ENCODE measurements around the gene OPALIN.

OPALIN gene

DNA sequence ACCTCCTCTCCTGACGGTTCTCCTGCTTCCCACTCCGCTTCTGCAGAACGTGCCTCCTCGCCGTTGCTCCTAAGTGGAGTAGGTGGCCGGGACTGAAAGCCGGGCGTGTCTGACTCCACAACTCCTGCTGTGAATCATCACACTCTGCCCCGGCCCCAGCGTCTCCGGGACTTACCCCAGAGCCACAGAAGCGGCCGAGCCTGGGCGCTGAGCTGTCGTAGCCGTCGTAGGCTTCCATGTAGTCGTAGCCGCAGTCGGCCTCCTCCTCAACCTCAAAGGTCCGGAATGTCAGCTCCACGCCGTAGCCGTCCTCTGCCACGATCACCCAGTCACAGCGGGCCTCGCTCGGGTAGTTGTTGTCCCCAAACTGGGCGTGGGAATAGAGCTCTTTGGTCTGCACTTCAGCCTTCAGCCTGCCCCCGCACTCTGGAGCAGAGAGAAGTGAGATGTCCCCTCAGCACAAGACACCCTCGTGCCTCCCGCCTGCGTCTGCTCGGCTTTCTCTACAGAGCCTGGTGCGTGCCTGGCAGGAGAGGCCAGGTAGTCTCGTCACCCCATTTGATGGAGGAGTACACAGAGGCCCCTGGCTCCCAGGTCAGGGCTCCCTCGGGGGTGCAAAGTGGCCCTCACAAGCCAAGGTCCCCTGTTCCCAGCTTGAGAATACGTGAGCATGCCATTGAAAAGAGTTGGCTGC is 11.2 kb upstream of the OPALIN start:
- no peak overlapping the region for H3K27ac ChIP-seq
- H3K9me3 ChIP-seq (ENCODE audit: low read depth, low read length) = no peaks in the 10 kb centered on the region
- H3K4me3 ChIP-seq = no peak overlapping the region
- no peak overlapping the region for H3K9ac ChIP-seq (ENCODE audit: insufficient read length)
- no peaks in the 10 kb centered on the region for H3K36me3 ChIP-seq (ENCODE audit: insufficient read depth, low read length)
- DNase-seq (ENCODE audit: low read depth, low spot score) = no peak
- TF ChIP-seq EZH2 (IDR thresholded peaks at IDR 0.05) (no peak), POLR2AphosphoS5 (IDR thresholded peaks at IDR 0.05; ENCODE audit: borderline replicate concordance, low read depth, low read length) (no peak), FOXP2 (optimal IDR thresholded peaks at IDR 0.05; ENCODE audit: control extremely low read depth, extremely low read length, insufficient read depth) (no peak)

- H3K9ac ChIP-seq (ENCODE audit: insufficient read length) = no peak overlapping the region
- TF ChIP-seq EZH2 (IDR thresholded peaks at IDR 0.05) (no peak), FOXP2 (optimal IDR thresholded peaks at IDR 0.05; ENCODE audit: control extremely low read depth, extremely low read length, insufficient read depth) (no peak), POLR2AphosphoS5 (IDR thresholded peaks at IDR 0.05; ENCODE audit: borderline replicate concordance, low read depth, low read length) (no peak)
- no peaks in the 10 kb centered on the region for H3K9me3 ChIP-seq (ENCODE audit: low read depth, low read length)
- H3K36me3 ChIP-seq (ENCODE audit: insufficient read depth, low read length) = no peaks in the 10 kb centered on the region
- H3K27ac ChIP-seq = no peak overlapping the region
- no peak overlapping the region for H3K4me3 ChIP-seq
- no peak for DNase-seq (ENCODE audit: low read depth, low spot score)
Observed at GRCh38 chr10:96368971-96369370, 10.2 kb upstream of the OPALIN start.

DNA sequence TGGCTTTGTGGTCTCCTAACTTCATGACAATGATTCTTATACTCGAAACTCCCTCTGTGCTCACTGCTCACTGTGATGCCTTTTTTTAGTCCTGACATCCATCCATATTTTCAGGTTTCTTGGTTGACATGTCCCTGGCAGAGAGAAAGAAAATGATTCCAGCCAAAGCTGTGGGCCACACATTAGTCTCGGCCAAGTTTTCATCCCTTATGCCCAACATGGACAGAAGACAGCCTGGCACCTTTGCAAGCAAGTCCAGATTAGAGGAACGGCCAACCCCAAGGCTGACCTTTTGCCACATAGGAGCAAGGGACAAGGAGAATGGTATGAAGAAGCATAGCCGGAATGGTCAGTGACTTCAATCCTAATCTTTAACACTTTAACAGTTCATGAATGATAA is 8.7 kb upstream of the OPALIN start:
- H3K36me3 ChIP-seq (ENCODE audit: insufficient read depth, low read length) = no peaks in the 10 kb centered on the region
- H3K9ac ChIP-seq (ENCODE audit: insufficient read length) = no peak overlapping the region
- H3K4me3 ChIP-seq = no peak overlapping the region
- H3K27ac ChIP-seq = no peak overlapping the region
- no peak for DNase-seq (ENCODE audit: low read depth, low spot score)
- TF ChIP-seq POLR2AphosphoS5 (IDR thresholded peaks at IDR 0.05; ENCODE audit: borderline replicate concordance, low read depth, low read length) (no peak), FOXP2 (optimal IDR thresholded peaks at IDR 0.05; ENCODE audit: control extremely low read depth, extremely low read length, insufficient read depth) (no peak), EZH2 (IDR thresholded peaks at IDR 0.05) (no peak)
- no peaks in the 10 kb centered on the region for H3K9me3 ChIP-seq (ENCODE audit: low read depth, low read length)

GRCh38 chr10:96366508-96366907 is 7.7 kb upstream of the OPALIN start:
- no peak for DNase-seq (ENCODE audit: low read depth, low spot score)

DNA sequence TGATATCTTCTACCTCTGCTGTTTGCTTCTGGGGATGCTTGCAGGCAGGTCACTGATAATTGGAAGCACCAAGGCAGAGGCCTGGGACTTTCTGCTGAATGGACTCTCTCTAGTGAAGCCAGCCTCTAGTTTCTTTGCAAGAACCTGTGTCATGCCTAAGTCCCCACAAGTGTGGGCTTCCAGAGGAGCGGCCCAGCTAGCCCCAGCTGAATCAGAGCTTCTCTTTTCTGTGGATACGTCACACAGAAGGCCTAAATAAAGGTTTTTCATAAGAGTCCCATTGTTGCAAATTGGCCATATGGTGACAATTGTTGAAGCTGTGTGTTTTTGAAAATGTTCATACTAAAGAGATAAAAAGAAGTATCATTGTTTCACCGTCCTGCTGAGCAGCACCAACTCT is 6.8 kb upstream of the OPALIN start:
- no peak for DNase-seq (ENCODE audit: low read depth, low spot score)
- TF ChIP-seq FOXP2 (optimal IDR thresholded peaks at IDR 0.05; ENCODE audit: control extremely low read depth, extremely low read length, insufficient read depth) (no peak), EZH2 (IDR thresholded peaks at IDR 0.05) (no peak), POLR2AphosphoS5 (IDR thresholded peaks at IDR 0.05; ENCODE audit: borderline replicate concordance, low read depth, low read length) (no peak)
- Histone ChIP-seq H3K9me3 (ENCODE audit: low read depth, low read length) (no peaks in the 10 kb centered on the region), H3K9ac (ENCODE audit: insufficient read length) (no peak overlapping the region), H3K36me3 (ENCODE audit: insufficient read depth, low read length) (no peaks in the 10 kb centered on the region), H3K4me3 (no peak overlapping the region), H3K27ac (no peak overlapping the region)

More at GRCh38 chr10:96366508-96366907, 7.7 kb upstream of the OPALIN start:
- H3K36me3 ChIP-seq (ENCODE audit: insufficient read depth, low read length) = no peaks in the 10 kb centered on the region
- H3K9me3 ChIP-seq (ENCODE audit: low read depth, low read length) = no peaks in the 10 kb centered on the region
- no peak overlapping the region for H3K4me3 ChIP-seq
- no peak overlapping the region for H3K27ac ChIP-seq
- H3K9ac ChIP-seq (ENCODE audit: insufficient read length) = no peak overlapping the region
- TF ChIP-seq EZH2 (IDR thresholded peaks at IDR 0.05) = no peak
- TF ChIP-seq POLR2AphosphoS5 (IDR thresholded peaks at IDR 0.05; ENCODE audit: borderline replicate concordance, low read depth, low read length) = no peak
- TF ChIP-seq FOXP2 (optimal IDR thresholded peaks at IDR 0.05; ENCODE audit: control extremely low read depth, extremely low read length, insufficient read depth) = no peak

DNA sequence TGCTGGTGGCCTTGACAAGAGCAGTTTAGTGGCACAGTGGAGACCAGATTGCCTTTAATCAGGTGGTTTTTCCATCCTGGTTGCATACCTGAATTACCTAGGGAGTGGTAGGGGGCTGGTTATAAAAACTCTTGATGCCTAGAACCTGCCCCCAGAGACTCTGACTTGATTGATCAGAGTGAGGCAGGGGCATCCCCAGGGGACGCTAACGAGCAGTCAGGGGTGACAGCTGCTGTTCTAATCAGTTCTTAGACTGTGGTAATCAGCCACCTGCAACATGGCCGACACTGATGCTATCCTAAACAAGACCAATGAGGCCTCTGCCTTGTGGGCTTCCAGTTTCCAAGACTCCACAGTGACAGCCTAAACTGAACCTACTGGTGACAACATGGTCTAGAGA is 2.0 kb upstream of the OPALIN start:
- DNase-seq (ENCODE audit: low read depth, low spot score) = no peak
- Histone ChIP-seq H3K27ac (no peak overlapping the region), H3K4me3 (no peak overlapping the region), H3K9me3 (ENCODE audit: low read depth, low read length) (no peaks in the 10 kb centered on the region), H3K9ac (ENCODE audit: insufficient read length) (no peak overlapping the region), H3K36me3 (ENCODE audit: insufficient read depth, low read length) (no peaks in the 10 kb centered on the region)
- TF ChIP-seq FOXP2 (optimal IDR thresholded peaks at IDR 0.05; ENCODE audit: control extremely low read depth, extremely low read length, insufficient read depth) (no peak), POLR2AphosphoS5 (IDR thresholded peaks at IDR 0.05; ENCODE audit: borderline replicate concordance, low read depth, low read length) (no peak), EZH2 (IDR thresholded peaks at IDR 0.05) (no peak)

DNA sequence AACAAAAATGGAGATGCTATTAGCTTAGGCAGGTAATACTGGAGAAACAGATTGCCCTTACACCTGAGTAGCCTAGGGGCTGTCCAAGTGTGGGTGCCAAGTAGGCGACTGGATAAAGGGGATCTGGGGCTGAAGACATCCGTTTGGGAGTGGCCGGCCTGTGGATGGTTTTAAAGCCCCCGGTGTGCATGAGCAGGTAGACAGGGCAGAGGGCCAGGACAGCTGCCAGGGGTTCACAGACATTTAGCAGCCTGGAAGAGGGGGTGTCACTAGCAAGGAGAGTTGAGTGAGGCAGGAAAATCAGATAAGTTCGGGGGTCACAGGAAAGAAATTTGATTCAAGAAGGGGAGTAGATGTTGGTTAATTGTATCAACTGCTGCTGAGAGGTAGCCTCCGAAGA is 1.5 kb upstream of the OPALIN start:
- no peak overlapping the region for H3K9ac ChIP-seq (ENCODE audit: insufficient read length)
- no peak overlapping the region for H3K27ac ChIP-seq
- no peak overlapping the region for H3K4me3 ChIP-seq
- no peak for DNase-seq (ENCODE audit: low read depth, low spot score)
- H3K9me3 ChIP-seq (ENCODE audit: low read depth, low read length) = no peaks in the 10 kb centered on the region
- H3K36me3 ChIP-seq (ENCODE audit: insufficient read depth, low read length) = no peaks in the 10 kb centered on the region
- TF ChIP-seq FOXP2 (optimal IDR thresholded peaks at IDR 0.05; ENCODE audit: control extremely low read depth, extremely low read length, insufficient read depth) = no peak
- TF ChIP-seq EZH2 (IDR thresholded peaks at IDR 0.05) = no peak
- TF ChIP-seq POLR2AphosphoS5 (IDR thresholded peaks at IDR 0.05; ENCODE audit: borderline replicate concordance, low read depth, low read length) = no peak

- Histone ChIP-seq H3K4me3 (no peak overlapping the region), H3K27ac (no peak overlapping the region), H3K9ac (ENCODE audit: insufficient read length) (no peak overlapping the region), H3K36me3 (ENCODE audit: insufficient read depth, low read length) (no peaks in the 10 kb centered on the region), H3K9me3 (ENCODE audit: low read depth, low read length) (no peaks in the 10 kb centered on the region)
- DNase-seq (ENCODE audit: low read depth, low spot score) = no peak
- TF ChIP-seq EZH2 (IDR thresholded peaks at IDR 0.05) = no peak
- TF ChIP-seq FOXP2 (optimal IDR thresholded peaks at IDR 0.05; ENCODE audit: control extremely low read depth, extremely low read length, insufficient read depth) = no peak
- no peak for TF ChIP-seq POLR2AphosphoS5 (IDR thresholded peaks at IDR 0.05; ENCODE audit: borderline replicate concordance, low read depth, low read length)
Observed at GRCh38 chr10:96359616-96360015, 814 bp upstream of the OPALIN start.

Measured in SK-N-MC (cell line).